H1 (cell line): ENCODE measurements around the gene CPEB3. TPM values are rescaled to one million over a fixed set of nuclear protein-coding genes. Genes with fewer than 3 reads are reported as not detected.
A peak's percentile ranks its signal among the peaks of the same experiment; 100 is the strongest.

Experiments
- ASH2L ChIP-seq: fragments of 200-600, 300-600 bp; sonication (generic); IDR thresholded peaks from one replicate; pipeline ENCODE4 v1.7.1; 2017; ENCODE audit warnings: low read length
- BACH1 ChIP-seq: IDR thresholded peaks from 2 replicates; pipeline ENCODE4 v1.6.1; 2012; ENCODE audit warnings: low read length, improper control_type of control experiment
- BCL11A ChIP-seq, 2 experiments: IDR thresholded peaks; one replicate each; pipeline ENCODE4 v1.6.1; 2011; ENCODE audit warnings: low read depth in 2 of 2, low read length in 2 of 2, mild to moderate bottlenecking in 2 of 2
- EZH2 ChIP-seq: fragments of 200-600 bp; sonication (generic); IDR thresholded peaks from 2 replicates; pipeline ENCODE4 v1.7.1; 2012; ENCODE audit warnings: low read depth, mild to moderate bottlenecking, moderate library complexity, low read length, inconsistent platforms; ENCODE audit not compliant: severe bottlenecking
- GABPA ChIP-seq: IDR thresholded peaks from 2 replicates; pipeline ENCODE4 v1.6.1; 2011; ENCODE audit warnings: mild to moderate bottlenecking, low read length, moderate library complexity, borderline replicate concordance; ENCODE audit not compliant: insufficient read depth
- HDAC2 ChIP-seq, 2 experiments: fragments of 300-600 bp in 1 of 2; sonication (generic) in 1 of 2; IDR thresholded peaks; 2 replicates each; pipeline ENCODE4 v1.6.1; 2011 to 2012; ENCODE audit warnings: low read depth in 2 of 2, low read length in 2 of 2, mild to moderate bottlenecking in 2 of 2, moderate library complexity in 2 of 2, borderline replicate concordance in 1 of 2, inconsistent platforms in 1 of 2
- KDM4A ChIP-seq: IDR thresholded peaks from one replicate; pipeline ENCODE4 v1.7.1; 2012; ENCODE audit warnings: low read depth, mild to moderate bottlenecking, moderate library complexity, low read length, inconsistent platforms; ENCODE audit not compliant: severe bottlenecking
- MAX ChIP-seq: IDR thresholded peaks from 2 replicates; pipeline ENCODE4 v1.6.1; 2012; ENCODE audit warnings: inconsistent platforms
- PHF8 ChIP-seq: fragments of 200-600 bp; sonication (generic); conservative IDR thresholded peaks from 2 replicates; pipeline ENCODE4 v1.7.1; 2012; ENCODE audit warnings: low read depth, mild to moderate bottlenecking, inconsistent platforms, low read length, moderate library complexity
- RBBP5 ChIP-seq: IDR thresholded peaks from 2 replicates; pipeline ENCODE4 v1.7.1; 2012; ENCODE audit warnings: low read depth, mild to moderate bottlenecking, inconsistent platforms, low read length, moderate library complexity, borderline replicate concordance
- SAP30 ChIP-seq: fragments of 300-600 bp; sonication (generic); IDR thresholded peaks from 2 replicates; pipeline ENCODE4 v1.7.1; 2012; ENCODE audit warnings: low read length, moderate library complexity, mild to moderate bottlenecking, inconsistent platforms; ENCODE audit not compliant: insufficient read depth, insufficient replicate concordance
- SIN3A ChIP-seq, 2 experiments: IDR thresholded peaks in 1 of 2; conservative IDR thresholded peaks in 1 of 2; 2 replicates each; pipeline ENCODE4 v1.6.1; 2011 to 2012; ENCODE audit warnings: low read length in 2 of 2, improper control_type of control experiment in 1 of 2, low read depth in 1 of 2, mild to moderate bottlenecking in 1 of 2
- SIX5 ChIP-seq: IDR thresholded peaks from 2 replicates; pipeline ENCODE4 v1.6.1; 2011; ENCODE audit warnings: mild to moderate bottlenecking, low read depth, low read length
- SP2 ChIP-seq: IDR thresholded peaks from 2 replicates; pipeline ENCODE4 v1.6.1; 2012; ENCODE audit warnings: mild to moderate bottlenecking, low read length, inconsistent platforms
- SRF ChIP-seq: IDR thresholded peaks from 2 replicates; pipeline ENCODE4 v1.6.1; 2011; ENCODE audit warnings: mild to moderate bottlenecking, low read depth, low read length, moderate library complexity
- SUZ12 ChIP-seq: fragments of 200-600 bp; sonication (generic); IDR thresholded peaks from 2 replicates; pipeline ENCODE4 v1.6.1; 2012; ENCODE audit warnings: mild to moderate bottlenecking, inconsistent platforms, low read length, moderate library complexity, mixed read lengths
- TBP ChIP-seq: IDR thresholded peaks from 2 replicates; pipeline ENCODE4 v1.6.1; 2011; ENCODE audit warnings: low read depth, low read length, improper control_type of control experiment
- TEAD4 ChIP-seq: IDR thresholded peaks from 2 replicates; pipeline ENCODE4 v1.6.1; 2012; ENCODE audit warnings: low read depth, low read length, inconsistent platforms, mixed read lengths
- YY1 ChIP-seq: IDR thresholded peaks from 2 replicates; pipeline ENCODE4 v1.6.1; 2011; ENCODE audit warnings: low read depth, mild to moderate bottlenecking, low read length
- polyA plus RNA-seq, 7 experiments: library from polyadenylated mRNA; depleted of rRNA in 3 of 7; stranded (reverse) in 5 of 7; unstranded in 2 of 7; fragments of >200 nt in 5 of 7; fragments of 200-250 nt in 2 of 7; gene quantifications; 1 replicate in 5 of 7; 2 replicates in 1 of 7; 4 replicates in 1 of 7; pipeline versions ENCODE4 v1.2.1 to v1.2.3, GENCODE V29; 2011 to 2013; ENCODE audit warnings: missing spikeins in 2 of 7, mixed read lengths in 2 of 7
- total RNA-seq: library from RNA; stranded (reverse); fragmentation: NEBNext Ultra II Directional; extraction: Animal tissue kit (Norgen Biotek cat#: 25700); gene quantifications from 2 replicates; pipeline ENCODE4 v1.2.1, GENCODE V29; 2021
- TF ChIP-seq, protein P1 (sequence below): IDR thresholded peaks from 2 replicates; pipeline ENCODE4 v1.6.1; 2011; ENCODE audit warnings: low read depth, mild to moderate bottlenecking, low read length; ENCODE audit not compliant: insufficient read depth

The CPEB3 gene
- total and polyA plus RNA-seq, 2 of the 8 experiments (the other 6 are each of a cell fraction or from before 2014, with no cell fraction given): 0.39 to 1.7 TPM

GRCh38 chr10:92290837-92291615 lies at the start of gene CPEB3, which contains the start of gene MARCHF5 (continued):
- TF ChIP-seq SIN3A (conservative IDR thresholded peaks at IDR 0.05 in 1 of 2, IDR thresholded peaks at IDR 0.05 in 1 of 2; ENCODE audit: low read depth in 1 of 2, low read length in 2 of 2) (peak in 1 of 2 experiments; percentile 88; a peak in 1 of 4 replicates), SP2 (no peak), ASH2L (peak; percentile 83), BACH1 (no peak), GABPA (peak; percentile 55; the same call in 1 of the 2 replicates), SIX5 (peak; percentile 76), SRF (peak; percentile 73), YY1 (peak; percentile 60; the same call in 1 of the 2 replicates), BCL11A (IDR thresholded peaks at IDR 0.05; ENCODE audit: low read depth in 2 of 2, low read length in 2 of 2) (no peak), KDM4A (peak; percentile 90), SUZ12 (no peak), MAX (no peak; the same call in 1 of the 2 replicates), PHF8 (peak; percentile 89), RBBP5 (peak; percentile 89; the same call in 1 of the 2 replicates), TEAD4 (0 out of 2 replicates have a peak, but pooled peaks have one; percentile 9), HDAC2 (IDR thresholded peaks at IDR 0.05; ENCODE audit: borderline replicate concordance in 1 of 2, low read depth in 2 of 2, low read length in 2 of 2) (no peak), TBP (peak; percentile 84; the same call in 1 of the 2 replicates), SAP30 (no peak), EZH2 (peak; percentile 30)
- TF ChIP-seq, protein P1, sequence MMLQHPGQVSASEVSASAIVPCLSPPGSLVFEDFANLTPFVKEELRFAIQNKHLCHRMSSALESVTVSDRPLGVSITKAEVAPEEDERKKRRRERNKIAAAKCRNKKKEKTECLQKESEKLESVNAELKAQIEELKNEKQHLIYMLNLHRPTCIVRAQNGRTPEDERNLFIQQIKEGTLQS: peak; percentile 78
